H9 (cell line): Measurements from ENCODE around the gene CCR2. TPM values are rescaled to one million over a fixed set of nuclear protein-coding genes. Genes with fewer than 3 reads are reported as not detected.

Experiments used
- DNase-seq: peaks from one replicate; pipeline ENCODE4 v3.0.0-alpha.2; 2017
- H2AFZ ChIP-seq: one replicate; pipeline ENCODE4 v1.6.1; 2013; ENCODE audit warnings: mild to moderate bottlenecking, low read length, control low read depth, moderate library complexity
- H2AK5ac ChIP-seq: 2 replicates; pipeline ENCODE4 v1.6.1; 2013; ENCODE audit warnings: low read length, control low read depth, mixed read lengths; ENCODE audit not compliant: insufficient read length
- H2BK120ac ChIP-seq: one replicate; pipeline ENCODE4 v1.6.1; 2013; ENCODE audit warnings: low read depth, mild to moderate bottlenecking, low read length, control low read depth, inconsistent platforms; ENCODE audit not compliant: poor library complexity, severe bottlenecking
- H2BK12ac ChIP-seq: 2 replicates; pipeline ENCODE4 v1.6.1; 2013; ENCODE audit warnings: low read length, control low read depth, mixed read lengths, low read depth; ENCODE audit not compliant: insufficient read length
- H2BK15ac ChIP-seq: 2 replicates; pipeline ENCODE4 v1.6.1; 2013; ENCODE audit warnings: low read depth, low read length, control low read depth
- H2BK20ac ChIP-seq: one replicate; pipeline ENCODE4 v1.6.1; 2013; ENCODE audit warnings: low read depth, mild to moderate bottlenecking, low read length, control low read depth, inconsistent platforms; ENCODE audit not compliant: poor library complexity, severe bottlenecking
- H2BK5ac ChIP-seq: 2 replicates; pipeline ENCODE4 v1.6.1; 2013; ENCODE audit warnings: low read length, control low read depth, mixed read lengths; ENCODE audit not compliant: insufficient read length
- H3K14ac ChIP-seq: 2 replicates; pipeline ENCODE4 v1.6.1; 2013; ENCODE audit warnings: low read length, control low read depth; ENCODE audit not compliant: insufficient read depth
- H3K18ac ChIP-seq: 2 replicates; pipeline ENCODE4 v1.6.1; 2013; ENCODE audit warnings: low read depth, mild to moderate bottlenecking, mixed read lengths, low read length, control low read depth; ENCODE audit not compliant: insufficient read length
- H3K23ac ChIP-seq: 2 replicates; pipeline ENCODE4 v1.6.1; 2013; ENCODE audit warnings: low read length, control low read depth, mixed read lengths, low read depth; ENCODE audit not compliant: insufficient read length
- H3K23me2 ChIP-seq: 2 replicates; pipeline ENCODE4 v1.6.1; 2013; ENCODE audit warnings: low read depth, mild to moderate bottlenecking, mixed read lengths, low read length, control low read depth; ENCODE audit not compliant: insufficient read length, poor library complexity, severe bottlenecking
- H3K27ac ChIP-seq: 2 replicates; pipeline ENCODE4 v1.5.1; 2013; ENCODE audit warnings: low read length, control low read depth, mixed read lengths, low read depth; ENCODE audit not compliant: insufficient read length
- H3K27me3 ChIP-seq: 2 replicates; pipeline ENCODE4 v1.6.1; 2013; ENCODE audit warnings: low read length, control low read depth, inconsistent platforms; ENCODE audit not compliant: insufficient read depth
- H3K4ac ChIP-seq: 2 replicates; pipeline ENCODE4 v1.6.1; 2013; ENCODE audit warnings: low read depth, mild to moderate bottlenecking, control low read depth, inconsistent platforms, low read length, moderate library complexity
- H3K4me1 ChIP-seq: 2 replicates; pipeline ENCODE4 v1.6.1; 2013; ENCODE audit warnings: low read length, control low read depth, inconsistent platforms; ENCODE audit not compliant: insufficient read depth
- H3K4me2 ChIP-seq: 2 replicates; pipeline ENCODE4 v1.6.1; 2013; ENCODE audit warnings: low read length, control low read depth, mixed read lengths; ENCODE audit not compliant: insufficient read length, insufficient read depth
- H3K56ac ChIP-seq: 2 replicates; pipeline ENCODE4 v1.6.1; 2013; ENCODE audit warnings: low read depth, mild to moderate bottlenecking, mixed read lengths, low read length, control low read depth; ENCODE audit not compliant: insufficient read length
- H3K79me1 ChIP-seq: 2 replicates; pipeline ENCODE4 v1.6.1; 2013; ENCODE audit warnings: low read depth, mild to moderate bottlenecking, moderate library complexity, low read length, control low read depth, inconsistent platforms; ENCODE audit not compliant: insufficient read depth, poor library complexity, severe bottlenecking
- H3K79me2 ChIP-seq: 2 replicates; pipeline ENCODE4 v1.6.1; 2013; ENCODE audit warnings: low read length, control low read depth, inconsistent platforms; ENCODE audit not compliant: insufficient read depth
- H3K9ac ChIP-seq: 2 replicates; pipeline ENCODE4 v1.6.1; 2013; ENCODE audit warnings: low read length, control low read depth, mixed read lengths; ENCODE audit not compliant: insufficient read length; ENCODE audit errors: extremely low read depth
- H3K9me3 ChIP-seq: one replicate; pipeline ENCODE4 v1.6.1; 2013; ENCODE audit warnings: low read depth, low read length, inconsistent platforms; ENCODE audit not compliant: control insufficient read depth
- H3T11ph ChIP-seq: one replicate; pipeline ENCODE4 v1.6.1; 2013; ENCODE audit warnings: mild to moderate bottlenecking, low read length, control low read depth, inconsistent platforms
- H4K20me1 ChIP-seq: one replicate; pipeline ENCODE4 v1.6.1; 2013; ENCODE audit not compliant: control insufficient read depth, insufficient read length, insufficient read depth
- H4K5ac ChIP-seq: 2 replicates; pipeline ENCODE4 v1.6.1; 2013; ENCODE audit warnings: low read depth, mild to moderate bottlenecking, mixed read lengths, low read length, control low read depth; ENCODE audit not compliant: insufficient read length
- H4K8ac ChIP-seq: replicated peaks from 2 replicates; pipeline ENCODE4 v1.6.1; 2013; ENCODE audit warnings: low read length, control low read depth, mixed read lengths, low read depth; ENCODE audit not compliant: insufficient read length
- H4K91ac ChIP-seq: 2 replicates; pipeline ENCODE4 v1.6.1; 2013; ENCODE audit warnings: low read depth, mild to moderate bottlenecking, moderate library complexity, mixed read lengths, low read length, control low read depth; ENCODE audit not compliant: insufficient read length
- H3K27ac Mint-ChIP-seq, 3 experiments: 2 replicates in 2 of 3; 3 replicates in 1 of 3; pipeline ENCODE4 v1.8.0; 2020 to 2021; ENCODE audit warnings: mixed read lengths in 3 of 3, mild to moderate bottlenecking in 1 of 3, moderate library complexity in 1 of 3
- H3K27me3 Mint-ChIP-seq: 2 replicates; pipeline ENCODE4 v1.8.0; 2021; ENCODE audit warnings: low read depth, mild to moderate bottlenecking, moderate library complexity, mixed read lengths
- H3K36me3 Mint-ChIP-seq, 3 experiments: 2 replicates in 2 of 3; 3 replicates in 1 of 3; pipeline ENCODE4 v1.8.0; 2020 to 2021; ENCODE audit warnings: low read depth in 3 of 3, mixed read lengths in 3 of 3; ENCODE audit not compliant: insufficient read depth in 1 of 3
- H3K4me1 Mint-ChIP-seq, 2 experiments: 2 replicates each; pipeline ENCODE4 v1.8.0; 2020; ENCODE audit warnings: mixed read lengths in 2 of 2
- H3K4me3 Mint-ChIP-seq, 2 experiments: 2 replicates in 1 of 2; 3 replicates in 1 of 2; pipeline ENCODE4 v1.8.0; 2020 to 2021; ENCODE audit warnings: mild to moderate bottlenecking in 2 of 2, mixed read lengths in 2 of 2, moderate library complexity in 1 of 2
- H3K9me3 Mint-ChIP-seq, 2 experiments: 2 replicates in 1 of 2; 3 replicates in 1 of 2; pipeline ENCODE4 v1.8.0; 2020; ENCODE audit warnings: mild to moderate bottlenecking in 2 of 2, mixed read lengths in 2 of 2, moderate library complexity in 1 of 2
- CTCF ChIP-seq: fragments of 200-600 bp; sonication (generic); conservative IDR thresholded peaks from 3 replicates; pipeline ENCODE4 v1.8.0; 2021; ENCODE audit warnings: antibody characterized with exemption, mild to moderate bottlenecking
- WGBS: extraction: QIAGEN DNeasy Blood & Tissue Kit; methylation state at CpG from one replicate; pipeline ENCODE4 v1.1.7; 2013; ENCODE audit warnings: missing lambda C conversion rate, low lambda C conversion rate, mixed read lengths; ENCODE audit not compliant: insufficient read length; ENCODE audit errors: extremely low coverage; 5-methylcytosine and 5-hydroxymethylcytosine counted together
- total RNA-seq: library from RNA; stranded (reverse); gene quantifications from 2 replicates; pipeline ENCODE4 v1.2.1, GENCODE V29; 2021

The CCR2 gene
- total RNA-seq, 1 experiment from 2014 or later, result not detected

DNA sequence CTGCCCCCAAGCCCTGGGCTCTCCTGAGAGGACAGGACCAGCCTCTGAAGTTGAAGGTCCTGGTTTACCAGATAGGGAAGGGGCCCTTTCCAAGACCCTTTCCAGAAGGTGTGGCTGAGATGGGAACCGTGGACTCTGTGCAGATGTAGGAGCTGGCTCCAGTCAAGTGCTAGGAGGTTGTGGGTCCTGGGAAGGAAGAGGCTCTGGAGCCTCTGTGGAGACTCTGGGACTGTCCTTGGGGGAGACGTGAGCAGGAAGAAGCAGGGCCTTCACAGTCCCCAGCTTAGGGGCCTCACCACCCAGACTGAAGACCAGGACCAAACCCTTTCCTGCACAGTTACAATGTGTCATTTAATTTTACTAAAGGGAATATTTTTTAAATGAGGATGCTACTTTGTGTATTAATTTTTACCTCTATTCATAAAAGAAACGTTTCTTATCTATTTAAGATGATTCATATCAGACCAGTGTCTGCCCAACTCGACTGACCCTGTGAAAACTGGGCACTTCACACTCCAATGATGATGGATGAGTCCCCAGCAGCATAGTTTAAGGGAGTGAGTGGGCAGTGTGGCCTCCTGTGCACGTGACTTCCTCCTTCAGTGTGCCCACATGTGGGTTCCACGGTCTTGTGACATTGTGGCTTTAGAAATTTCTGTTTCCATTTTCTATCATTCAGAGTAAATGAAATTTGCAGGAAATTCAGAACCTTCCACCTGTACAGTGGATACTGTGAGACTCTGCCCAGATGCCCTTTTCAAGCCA lies 42.0 kb downstream of the CCR2 start:
- peaks cover 6% of the 10 kb centered on the region for H3K27me3 Mint-ChIP-seq
- no peaks in the 10 kb centered on the region for H3K9me3 ChIP-seq
- no peak overlapping the region for H4K5ac ChIP-seq
- H2BK5ac ChIP-seq, result no peak overlapping the region
- no peak overlapping the region for H2BK15ac ChIP-seq
- H3T11ph ChIP-seq, result no peak overlapping the region
- 0 out of 7 replicates have a peak overlapping the region, but pooled peaks of 1 of the 3 experiments have one; percentile 19 for H3K27ac Mint-ChIP-seq
- no peak overlapping the region for H4K8ac ChIP-seq
- H3K9me3 Mint-ChIP-seq, result no peaks in the 10 kb centered on the region
- no peaks in the 10 kb centered on the region for H4K20me1 ChIP-seq
- no peaks in the 10 kb centered on the region for H3K27me3 ChIP-seq
- no peaks in the 10 kb centered on the region for H3K36me3 Mint-ChIP-seq
- H3K4me2 ChIP-seq, result no peak overlapping the region
- no peak overlapping the region for H3K14ac ChIP-seq
- no peak overlapping the region for H2BK20ac ChIP-seq
- no peak overlapping the region for H3K27ac ChIP-seq
- no peak overlapping the region for H3K56ac ChIP-seq
- no peaks in the 10 kb centered on the region for H3K4me1 ChIP-seq
- no peak overlapping the region for H3K9ac ChIP-seq
- no peak overlapping the region for H3K4me3 Mint-ChIP-seq
- H2BK12ac ChIP-seq, result no peak overlapping the region
- H3K18ac ChIP-seq, result no peak overlapping the region
- H3K79me1 ChIP-seq, result no peaks in the 10 kb centered on the region
- WGBS, result no CpG with 5 or more reads among the region's 6 CpGs
- H3K4me1 Mint-ChIP-seq, result peaks cover 9 to 16% of the 10 kb centered on the region in 2 experiments
- no peak overlapping the region for H3K23ac ChIP-seq
- no peak for TF ChIP-seq CTCF
- no peaks in the 10 kb centered on the region for H3K79me2 ChIP-seq
- H2BK120ac ChIP-seq, result no peak overlapping the region
- no peaks in the 10 kb centered on the region for H3K23me2 ChIP-seq
- H3K4ac ChIP-seq, result no peak overlapping the region
- H4K91ac ChIP-seq, result no peak overlapping the region
- no peak overlapping the region for H2AK5ac ChIP-seq
- DNase-seq, result no peak
- no peak overlapping the region for H2AFZ ChIP-seq
